Endometrial microvascular endothelial cells (primary cell): ENCODE results near the gene CENPP. TPM values are rescaled to one million over a fixed set of nuclear protein-coding genes. Genes with fewer than 3 reads are reported as not detected.

Source experiments
- in situ Hi-C: cut with HindIII; loops from 2 replicates; pipeline ENCODE4 v1.10.0; 2017; ENCODE audit warnings: low sequenced_read_pairs, low pct_unique_long_range_greater_than_20kb; ENCODE audit errors: inconsistent ontology term
- total RNA-seq: library from RNA; depleted of rRNA; stranded (reverse); fragments of >200 nt; gene quantifications from one replicate; pipeline ENCODE4 v1.2.3, GENCODE V29; 2015; ENCODE audit errors: inconsistent ontology term

CENPP gene
- total RNA-seq, 1 donor from 2014 or later = 3.6 TPM

- in situ Hi-C loops = no loop called here
These were observed 129.5 kb downstream of the CENPP start for GRCh38 chr9:92455217-92455616.

GRCh38 chr9:92457576-92457975, 131.8 kb downstream of the CENPP start:
- in situ Hi-C loops = no loop called here

GRCh38 chr9:92463387-92463786, 137.6 kb downstream of the CENPP start:
- in situ Hi-C loops = no loop called here

- in situ Hi-C loops = no loop called here
These were observed 138.2 kb downstream of the CENPP start for GRCh38 chr9:92463984-92464383.

GRCh38 chr9:92467041-92467440, 141.3 kb downstream of the CENPP start:
- in situ Hi-C loops = no loop called here

- in situ Hi-C loops = no loop called here
These were observed 141.8 kb downstream of the CENPP start for GRCh38 chr9:92467511-92467910.

GRCh38 chr9:92468206-92468605, 142.5 kb downstream of the CENPP start:
- in situ Hi-C loops = no loop called here

- in situ Hi-C loops = no loop called here
These were observed 148.8 kb downstream of the CENPP start for GRCh38 chr9:92474587-92474986.

- in situ Hi-C loops = no loop called here
These were observed 151.2 kb downstream of the CENPP start for GRCh38 chr9:92476962-92477361.

GRCh38 chr9:92478783-92479182, 153.0 kb downstream of the CENPP start:
- in situ Hi-C loops = no loop called here

GRCh38 chr9:92479346-92479745, 153.6 kb downstream of the CENPP start:
- in situ Hi-C loops = no loop called here

- in situ Hi-C loops = no loop called here
These were observed 154.6 kb downstream of the CENPP start for GRCh38 chr9:92480291-92480771.

- in situ Hi-C loops = no loop called here
These were observed 155.4 kb downstream of the CENPP start for GRCh38 chr9:92480986-92481633.

- in situ Hi-C loops = no loop called here
These were observed 156.6 kb downstream of the CENPP start, which contains the start of gene ASPN for GRCh38 chr9:92482329-92482728. ASPN (minus strand) TSS chr9:92482506.

GRCh38 chr9:92482805-92483204, 157.1 kb downstream of the CENPP start:
- in situ Hi-C loops = no loop called here

- in situ Hi-C loops = no loop called here
These were observed 158.1 kb downstream of the CENPP start for GRCh38 chr9:92483627-92484545.

- in situ Hi-C loops = no loop called here
These were observed 158.8 kb downstream of the CENPP start for GRCh38 chr9:92484563-92484962.

- in situ Hi-C loops = no loop called here
These were observed 160.6 kb downstream of the CENPP start for GRCh38 chr9:92486371-92486770.

- in situ Hi-C loops = no loop called here
These were observed 163.2 kb downstream of the CENPP start for GRCh38 chr9:92488681-92489550.
